ENCODE measurements around the gene LDLR. TPM values are rescaled to one million over a fixed set of nuclear protein-coding genes. Genes with fewer than 3 reads are reported as not detected.
"Not testable (repeated sequence)": the region's sequence is repeated elsewhere in the genome, so short reads cannot be mapped to it uniquely, and the experiment has no call there.

LDLR gene
- total RNA-seq, 1 experiment from 2014 or later, result 33.7 TPM

DNA sequence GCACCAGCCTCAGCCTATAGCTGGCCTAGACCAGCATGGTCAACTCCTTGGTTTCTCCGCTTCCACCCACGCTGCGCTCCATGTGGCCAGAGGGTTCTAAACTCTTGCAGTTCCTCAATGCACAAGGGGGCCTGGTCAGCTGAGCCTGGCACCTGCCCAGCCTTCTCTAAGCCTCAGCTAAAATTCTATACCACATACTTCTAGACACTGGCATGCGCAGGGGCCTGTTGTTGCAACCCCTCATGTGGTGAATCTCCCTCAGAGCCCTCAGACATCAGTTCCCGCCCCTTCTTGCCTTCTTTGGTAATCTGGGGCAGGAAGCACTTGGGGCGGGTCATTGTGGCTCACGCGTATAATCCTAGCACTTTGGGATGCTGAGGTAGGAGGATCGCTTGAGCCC is 19.7 kb upstream of the LDLR start:
- no peak for DNase-seq (ENCODE audit: extremely low read depth, low read depth)

DNA sequence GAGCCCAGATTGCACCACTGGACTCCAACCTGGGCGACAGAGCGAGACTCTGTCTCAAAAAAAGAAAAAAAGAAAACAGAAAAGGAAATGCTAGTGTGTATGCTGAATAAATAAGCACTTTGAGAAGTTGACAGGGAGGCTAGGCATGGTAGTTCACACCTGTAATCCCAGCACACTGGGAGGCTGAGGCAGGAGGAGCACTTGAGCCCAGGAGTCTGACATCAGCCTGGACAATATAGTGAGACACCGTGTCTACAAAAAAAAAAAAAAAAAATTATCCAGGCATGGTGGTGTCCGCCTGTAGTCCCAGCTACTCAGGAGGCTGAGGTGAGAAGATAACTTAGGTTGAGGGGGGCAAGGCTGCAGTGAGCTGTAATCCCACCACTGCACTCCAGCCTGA is 19.1 kb upstream of the LDLR start:
- no peak for DNase-seq (ENCODE audit: extremely low read depth, low read depth)

DNA sequence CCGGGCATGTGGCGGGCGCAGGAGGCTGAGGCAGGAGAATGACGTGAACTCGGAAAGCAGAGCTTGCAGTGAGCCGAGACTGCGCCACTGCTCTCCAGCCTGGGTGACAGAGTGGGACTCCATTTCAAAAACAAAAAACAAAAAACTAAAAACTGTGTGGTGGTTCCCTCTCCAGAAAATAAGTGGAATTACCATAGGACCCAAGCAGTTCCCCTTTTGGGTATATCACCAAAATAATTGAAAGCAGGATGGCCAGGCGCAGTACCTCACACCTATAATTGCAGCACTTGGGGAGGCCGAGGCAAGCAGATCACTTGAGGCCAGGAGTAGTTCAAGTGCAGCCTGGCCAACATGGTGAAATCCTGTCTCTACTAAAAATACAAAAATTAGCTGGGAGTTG is 15.7 kb upstream of the LDLR start:
- DNase-seq (ENCODE audit: extremely low read depth, low read depth), result no peak

DNA sequence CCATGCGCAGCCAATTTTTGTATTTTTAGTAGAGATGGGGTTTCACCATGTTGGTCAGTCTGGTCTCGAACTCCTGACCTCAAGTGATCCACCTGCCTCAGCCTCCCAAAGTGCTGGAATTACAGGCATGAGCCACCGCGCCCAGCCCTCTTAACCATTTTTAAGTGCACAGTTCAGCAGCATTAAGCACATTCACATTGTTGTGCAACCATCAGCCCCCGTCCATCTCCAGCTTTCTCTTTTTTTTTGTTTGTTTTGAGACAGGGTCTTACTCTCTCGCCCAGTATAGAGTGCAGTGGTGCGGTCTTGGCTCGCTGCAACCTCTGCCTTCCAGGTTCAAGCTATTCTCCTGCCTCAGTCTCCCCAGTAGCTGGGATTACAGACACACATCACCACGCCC is 12.5 kb upstream of the LDLR start:
- not testable (repeated sequence) for DNase-seq (ENCODE audit: extremely low read depth, low read depth)

DNA sequence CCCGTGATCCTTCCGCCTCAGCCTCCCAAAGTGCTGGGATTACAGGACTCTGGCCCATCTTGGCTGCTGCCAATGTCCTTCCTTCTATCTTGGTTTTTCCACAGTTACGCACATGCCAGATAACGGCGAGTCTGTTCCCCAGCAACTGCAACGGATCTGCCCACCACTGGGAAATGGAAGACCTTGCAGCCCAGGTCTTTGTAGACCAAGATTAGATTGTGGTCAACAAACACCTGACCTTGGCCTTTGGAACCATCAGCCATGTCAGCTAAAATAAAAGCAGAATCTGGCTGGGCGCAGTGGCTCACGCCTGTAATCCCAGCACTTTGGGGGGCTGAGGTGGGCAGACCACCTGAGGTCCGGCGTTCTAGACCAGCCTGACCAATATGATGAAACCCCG is 10.4 kb upstream of the LDLR start:
- no peak for DNase-seq (ENCODE audit: extremely low read depth, low read depth)

DNA sequence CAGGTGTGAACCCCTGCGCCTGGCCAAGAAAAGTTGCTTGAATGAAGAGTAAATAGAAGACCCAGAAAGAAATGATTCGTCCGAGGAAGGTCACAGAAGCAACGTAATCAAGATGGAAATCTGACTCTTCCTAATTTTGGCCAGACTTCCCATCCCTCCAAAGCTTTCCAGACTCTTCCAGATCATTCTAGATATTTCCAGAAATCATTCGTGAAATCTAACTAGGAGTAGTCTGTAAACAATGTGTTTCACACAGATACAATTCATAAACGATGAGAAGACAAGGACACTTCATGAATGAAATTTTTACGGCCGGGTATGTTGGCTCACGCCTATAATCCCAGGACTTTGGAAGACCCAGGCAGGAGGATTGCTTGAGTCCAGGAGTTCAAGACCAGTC is 9.3 kb upstream of the LDLR start:
- no peak for DNase-seq (ENCODE audit: extremely low read depth, low read depth)

DNA sequence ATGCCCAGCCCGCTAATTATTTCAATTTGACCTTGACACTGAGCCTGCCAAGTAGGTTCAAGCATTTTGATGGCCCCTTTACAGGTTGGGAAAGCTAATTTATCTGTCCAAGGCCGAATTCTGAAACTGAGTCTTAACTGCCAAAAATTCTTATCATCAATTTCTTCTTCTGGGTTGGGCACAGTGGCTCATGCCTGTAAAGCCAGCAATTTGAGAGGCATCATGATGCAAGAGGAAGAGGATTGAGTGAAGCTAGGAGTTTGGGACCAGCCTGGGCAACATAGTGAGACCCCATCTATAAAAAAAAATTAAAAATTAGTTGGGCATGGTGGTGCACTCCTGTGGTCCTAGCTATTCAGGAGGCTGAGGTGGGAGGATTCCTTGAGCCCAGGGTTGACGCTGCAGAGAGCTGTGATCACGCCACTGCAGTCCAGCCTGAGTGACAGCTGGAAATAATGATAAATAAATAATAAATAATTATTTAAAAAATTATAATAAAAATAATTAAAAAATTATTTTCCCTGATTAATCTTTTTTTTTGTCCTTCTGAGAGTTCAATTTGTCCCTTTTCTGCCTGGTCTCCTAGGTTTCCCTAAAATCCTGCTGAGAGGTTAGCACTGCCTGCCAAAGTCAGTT is 1.3 kb upstream of the LDLR start:
- no peak for DNase-seq (ENCODE audit: extremely low read depth, low read depth)

DNA sequence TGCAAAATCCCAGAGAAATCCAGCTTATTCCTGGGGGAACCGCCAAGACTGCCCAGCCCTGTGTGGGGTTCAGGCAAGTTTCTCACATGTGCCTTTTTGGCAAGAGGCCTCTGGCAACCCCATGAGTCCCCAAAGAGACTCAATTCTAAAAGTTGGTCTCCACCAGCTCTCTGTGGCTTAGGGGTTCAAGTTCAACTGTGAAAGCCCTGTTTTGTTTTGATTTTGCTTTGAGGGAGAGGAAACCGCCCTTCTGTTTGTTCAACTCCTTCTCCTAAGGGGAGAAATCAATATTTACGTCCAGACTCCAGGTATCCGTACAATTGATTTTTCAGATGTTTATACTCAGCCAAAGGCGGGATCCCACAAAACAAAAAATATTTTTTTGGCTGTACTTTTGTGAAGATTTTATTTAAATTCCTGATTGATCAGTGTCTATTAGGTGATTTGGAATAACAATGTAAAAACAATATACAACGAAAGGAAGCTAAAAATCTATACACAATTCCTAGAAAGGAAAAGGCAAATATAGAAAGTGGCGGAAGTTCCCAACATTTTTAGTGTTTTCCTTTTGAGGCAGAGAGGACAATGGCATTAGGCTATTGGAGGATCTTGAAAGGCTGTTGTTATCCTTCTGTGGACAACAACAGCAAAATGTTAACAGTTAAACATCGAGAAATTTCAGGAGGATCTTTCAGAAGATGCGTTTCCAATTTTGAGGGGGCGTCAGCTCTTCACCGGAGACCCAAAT is 583 bp upstream of the LDLR start:
- no peak for DNase-seq (ENCODE audit: extremely low read depth, low read depth)

DNA sequence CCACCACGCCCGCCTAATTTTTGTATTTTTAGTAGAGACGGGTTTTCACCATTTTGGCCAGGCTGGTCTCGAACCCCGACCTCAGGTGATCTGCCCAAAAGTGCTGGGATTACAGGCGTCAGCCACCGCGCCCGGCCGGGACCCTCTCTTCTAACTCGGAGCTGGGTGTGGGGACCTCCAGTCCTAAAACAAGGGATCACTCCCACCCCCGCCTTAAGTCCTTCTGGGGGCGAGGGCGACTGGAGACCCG is 676 bp downstream of the LDLR start:
- not testable (repeated sequence) for DNase-seq (ENCODE audit: extremely low read depth, low read depth)

DNA sequence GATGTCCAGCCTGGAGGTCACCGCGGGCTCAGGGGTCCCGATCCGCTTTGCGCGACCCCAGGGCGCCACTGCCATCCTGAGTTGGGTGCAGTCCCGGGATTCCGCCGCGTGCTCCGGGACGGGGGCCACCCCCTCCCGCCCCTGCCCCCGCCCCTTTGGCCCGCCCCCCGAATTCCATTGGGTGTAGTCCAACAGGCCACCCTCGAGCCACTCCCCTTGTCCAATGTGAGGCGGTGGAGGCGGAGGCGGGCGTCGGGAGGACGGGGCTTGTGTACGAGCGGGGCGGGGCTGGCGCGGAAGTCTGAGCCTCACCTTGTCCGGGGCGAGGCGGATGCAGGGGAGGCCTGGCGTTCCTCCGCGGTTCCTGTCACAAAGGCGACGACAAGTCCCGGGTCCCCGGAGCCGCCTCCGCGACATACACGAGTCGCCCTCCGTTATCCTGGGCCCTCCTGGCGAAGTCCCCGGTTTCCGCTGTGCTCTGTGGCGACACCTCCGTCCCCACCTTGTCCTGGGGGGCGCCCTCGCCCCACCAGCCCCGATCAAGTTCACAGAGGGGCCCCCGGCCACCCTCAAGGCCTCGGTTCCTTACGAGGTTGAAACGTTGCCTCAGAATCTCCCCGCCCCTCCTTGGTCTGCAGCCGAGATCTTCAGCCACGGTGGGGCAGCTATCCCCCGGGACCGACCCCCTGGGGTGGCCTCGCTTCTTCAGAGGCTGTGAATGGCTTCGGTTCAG is 1.2 kb downstream of the LDLR start:
- peak; percentile 92 for DNase-seq (ENCODE audit: extremely low read depth, low read depth)

DNA sequence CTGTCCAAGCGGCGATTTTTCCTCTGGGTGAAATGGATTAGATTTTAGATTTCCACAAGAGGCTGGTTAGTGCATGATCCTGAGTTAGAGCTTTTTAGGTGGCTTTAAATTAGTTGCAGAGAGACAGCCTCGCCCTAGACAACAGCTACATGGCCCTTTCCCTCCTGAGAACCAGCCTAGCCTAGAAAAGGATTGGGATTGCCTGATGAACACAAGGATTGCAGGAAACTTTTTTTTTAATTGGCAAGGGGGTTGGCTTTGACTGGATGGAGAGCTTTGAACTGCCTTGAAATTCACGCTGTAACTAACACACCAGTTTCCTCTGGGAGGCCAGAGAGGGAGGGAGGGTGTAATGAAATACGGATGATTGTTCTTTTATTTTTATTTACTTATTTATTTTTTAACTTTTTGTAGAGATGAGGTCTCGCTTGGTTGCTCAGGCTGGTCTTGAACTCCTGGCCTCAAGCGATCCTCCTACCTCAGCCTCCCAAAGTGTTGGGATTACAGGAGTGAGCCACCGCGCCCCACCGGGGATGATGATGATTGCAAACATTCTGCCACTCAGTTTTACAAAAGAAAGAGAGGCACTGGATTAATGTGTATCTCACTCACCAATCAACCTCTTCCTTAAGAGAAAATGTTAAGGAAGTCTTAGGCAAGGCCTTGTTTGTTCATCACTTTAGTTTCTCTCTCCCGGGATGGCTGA is 1.9 kb downstream of the LDLR start:
- no peak for DNase-seq (ENCODE audit: extremely low read depth, low read depth)

DNA sequence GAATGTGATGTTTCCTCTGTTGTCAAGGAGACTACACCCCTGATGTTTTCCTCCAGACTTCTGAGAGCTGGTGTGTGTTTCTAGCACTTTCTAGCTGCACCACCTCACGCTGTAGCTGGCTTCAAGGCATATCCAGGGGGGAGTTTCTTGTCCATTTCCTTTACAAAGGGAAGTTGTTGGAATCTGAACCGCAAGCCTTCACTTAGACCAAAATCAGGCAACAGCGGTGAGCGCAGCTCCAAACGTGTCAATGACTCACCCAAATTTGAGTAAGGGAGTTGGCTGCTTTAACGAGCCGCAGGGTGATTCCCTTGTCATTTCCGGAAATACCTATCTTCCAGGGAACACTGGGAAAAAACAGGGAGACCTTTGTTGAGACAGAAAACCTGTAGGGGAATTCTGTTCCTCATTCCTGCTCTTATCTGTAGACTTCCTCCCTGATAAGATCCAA is 2.5 kb downstream of the LDLR start:
- peak; percentile 43 for DNase-seq (ENCODE audit: extremely low read depth, low read depth)

DNA sequence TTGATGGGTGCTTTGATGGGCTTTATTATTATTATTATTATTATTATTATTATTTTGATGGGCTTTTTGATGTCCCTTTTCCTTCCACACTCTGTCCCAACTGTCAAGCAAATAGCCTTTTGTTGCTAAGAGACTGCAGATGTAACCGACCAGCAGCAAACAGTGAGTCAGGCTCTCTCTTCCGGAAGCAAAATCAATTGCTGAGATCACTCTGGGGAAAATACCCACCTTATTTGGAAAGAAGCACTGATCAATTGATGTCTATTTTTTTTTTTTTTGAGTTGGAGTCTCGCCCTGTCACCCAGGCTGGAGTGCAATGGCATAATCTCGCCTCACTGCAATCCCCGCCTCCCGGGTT is 2.9 kb downstream of the LDLR start:
- DNase-seq (ENCODE audit: extremely low read depth, low read depth), result peak; percentile 22

DNA sequence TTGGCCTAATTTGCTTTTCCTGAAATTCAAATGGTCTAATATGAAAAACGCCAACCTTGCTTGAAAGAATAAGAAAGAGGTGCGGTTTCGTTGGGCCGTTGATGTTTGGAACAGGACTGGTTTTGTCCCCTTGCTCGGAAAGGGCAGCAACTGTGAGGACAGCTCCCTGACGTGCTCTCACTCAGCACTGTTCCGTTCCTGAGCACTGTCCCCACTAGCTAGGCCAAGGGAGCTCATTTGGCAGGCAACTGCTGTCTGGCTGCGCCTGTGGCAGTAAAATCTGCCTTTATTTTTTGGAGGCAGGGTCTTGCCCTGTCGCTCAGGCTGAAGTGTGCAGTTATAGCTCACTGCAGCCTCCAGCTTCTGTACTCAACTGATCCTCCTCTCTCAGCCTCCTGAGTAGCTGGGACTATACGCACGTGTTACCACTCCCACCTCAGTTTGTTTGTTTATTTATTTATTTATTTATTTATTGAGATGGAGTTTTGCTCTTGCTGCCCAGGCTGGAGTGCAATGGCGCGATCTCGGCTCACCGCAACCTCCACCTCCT is 4.5 kb downstream of the LDLR start:
- no peak for DNase-seq (ENCODE audit: extremely low read depth, low read depth)

DNA sequence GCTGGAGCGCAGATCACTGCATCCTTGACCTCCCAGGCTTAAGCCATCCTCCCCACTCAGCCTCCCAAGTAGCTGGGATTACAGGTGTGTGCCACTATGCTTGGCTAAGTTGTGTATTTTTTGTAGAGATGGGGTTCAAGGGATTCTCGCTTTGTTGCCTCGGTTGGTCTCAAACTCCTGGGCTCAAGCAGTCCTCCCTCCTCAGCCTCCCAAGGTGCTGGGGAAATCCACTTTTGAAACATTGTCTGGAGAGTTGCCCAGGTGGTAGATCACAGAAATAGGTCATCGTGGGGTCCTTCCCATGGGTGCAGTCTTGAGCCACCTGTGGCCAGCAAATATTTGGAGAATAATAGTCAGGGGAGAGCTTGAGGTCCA is 5.2 kb downstream of the LDLR start:
- no peak for DNase-seq (ENCODE audit: extremely low read depth, low read depth)

DNA sequence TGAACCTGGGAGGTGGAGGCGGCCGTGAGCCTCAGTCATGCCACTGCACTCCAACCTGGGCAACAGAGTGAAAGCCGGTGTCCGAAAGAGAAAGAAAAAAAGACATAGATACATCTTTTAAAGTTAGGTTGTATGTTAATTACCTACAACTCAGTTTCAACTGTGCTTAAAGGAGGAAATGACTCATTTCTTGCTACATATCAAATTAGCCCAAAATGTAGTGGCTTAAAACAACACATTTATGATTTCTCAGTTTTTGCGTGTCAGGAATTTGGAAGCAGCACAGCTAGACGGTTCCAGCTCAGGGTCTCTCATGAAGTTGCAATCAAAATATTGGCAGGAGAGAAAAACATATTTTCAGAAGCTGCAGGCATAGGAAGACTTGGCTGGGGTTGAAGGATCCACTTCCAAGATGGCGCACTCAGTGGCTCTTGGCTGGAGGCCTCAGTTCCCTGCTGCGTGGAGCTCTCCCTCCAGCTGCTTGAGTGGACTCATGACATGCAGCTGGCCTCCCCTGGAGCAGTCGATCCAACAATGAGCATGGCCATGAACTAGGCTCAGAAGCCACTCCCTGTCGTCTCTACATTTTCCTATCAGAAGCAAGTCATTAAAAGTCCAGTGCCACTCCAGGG is 7.1 kb downstream of the LDLR start:
- DNase-seq (ENCODE audit: extremely low read depth, low read depth), result no peak

DNA sequence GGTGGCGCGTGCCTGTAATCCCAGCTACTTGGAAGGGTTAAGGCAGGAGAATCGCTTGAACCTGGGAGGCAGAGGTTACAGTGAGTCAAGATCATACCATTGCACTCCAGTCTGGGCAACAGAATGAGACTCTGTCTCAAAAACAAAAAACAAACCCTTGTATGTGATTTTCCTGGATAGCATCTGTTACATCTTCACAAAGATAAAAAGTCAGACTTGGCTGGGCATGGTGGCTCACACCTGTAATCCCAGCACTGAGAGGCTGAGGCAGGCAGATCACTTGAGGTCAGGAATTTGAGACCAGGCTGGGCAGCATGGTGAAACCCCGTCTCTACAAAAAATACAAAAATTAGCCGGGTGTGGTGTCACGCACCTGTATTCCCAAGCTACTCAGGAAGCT is 8.1 kb downstream of the LDLR start:
- not testable (repeated sequence) for DNase-seq (ENCODE audit: extremely low read depth, low read depth)

DNA sequence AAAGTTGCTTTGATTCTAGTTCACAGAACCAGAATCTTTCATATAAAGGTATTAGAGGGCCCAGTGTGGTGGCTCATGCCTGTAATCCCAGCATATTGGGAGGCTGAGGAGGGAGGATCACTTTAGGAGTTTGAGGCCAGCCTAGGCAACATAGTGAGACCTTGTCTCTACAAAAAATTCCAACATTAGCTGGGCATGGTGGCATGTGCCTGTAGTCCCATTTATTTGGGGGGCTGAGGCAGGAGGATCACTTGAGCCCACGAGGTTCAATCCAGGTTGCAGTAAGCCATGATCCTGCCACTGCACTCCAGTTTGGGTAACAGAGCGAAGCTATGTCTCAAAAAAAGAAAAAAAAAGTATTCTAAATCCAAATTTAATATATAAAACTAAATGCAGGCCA is 9.1 kb downstream of the LDLR start:
- no peak for DNase-seq (ENCODE audit: extremely low read depth, low read depth)

DNA sequence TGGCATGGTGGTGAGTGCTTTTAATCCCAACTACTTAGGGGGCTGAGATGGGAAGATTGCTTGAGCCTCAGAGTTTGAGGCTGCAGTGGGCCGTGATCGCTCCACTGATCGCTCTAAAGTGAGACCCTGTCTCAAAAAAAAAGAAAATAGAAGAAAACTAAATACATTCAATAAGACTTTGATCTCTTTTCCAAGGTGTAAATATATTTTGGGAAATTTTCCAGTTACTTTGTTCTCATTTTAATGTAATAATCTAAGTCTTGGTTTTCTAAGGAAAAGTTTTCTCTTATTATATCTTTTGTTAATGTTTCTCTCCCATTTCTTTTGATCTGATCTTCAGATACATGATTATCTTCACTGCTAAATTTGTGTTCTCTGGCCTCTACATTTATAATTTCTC is 9.6 kb downstream of the LDLR start:
- no peak for DNase-seq (ENCODE audit: extremely low read depth, low read depth)

DNA sequence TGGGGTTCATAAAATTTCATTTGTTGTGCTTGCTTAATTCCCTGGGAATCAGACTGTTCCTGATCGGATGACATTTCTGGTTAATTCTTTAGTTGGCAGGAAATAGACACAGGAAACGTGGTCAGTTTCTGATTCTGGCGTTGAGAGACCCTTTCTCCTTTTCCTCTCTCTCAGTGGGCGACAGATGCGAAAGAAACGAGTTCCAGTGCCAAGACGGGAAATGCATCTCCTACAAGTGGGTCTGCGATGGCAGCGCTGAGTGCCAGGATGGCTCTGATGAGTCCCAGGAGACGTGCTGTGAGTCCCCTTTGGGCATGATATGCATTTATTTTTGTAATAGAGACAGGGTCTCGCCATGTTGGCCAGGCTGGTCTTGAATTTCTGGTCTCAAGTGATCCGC is 10.8 kb downstream of the LDLR start:
- DNase-seq (ENCODE audit: extremely low read depth, low read depth), result no peak

DNA sequence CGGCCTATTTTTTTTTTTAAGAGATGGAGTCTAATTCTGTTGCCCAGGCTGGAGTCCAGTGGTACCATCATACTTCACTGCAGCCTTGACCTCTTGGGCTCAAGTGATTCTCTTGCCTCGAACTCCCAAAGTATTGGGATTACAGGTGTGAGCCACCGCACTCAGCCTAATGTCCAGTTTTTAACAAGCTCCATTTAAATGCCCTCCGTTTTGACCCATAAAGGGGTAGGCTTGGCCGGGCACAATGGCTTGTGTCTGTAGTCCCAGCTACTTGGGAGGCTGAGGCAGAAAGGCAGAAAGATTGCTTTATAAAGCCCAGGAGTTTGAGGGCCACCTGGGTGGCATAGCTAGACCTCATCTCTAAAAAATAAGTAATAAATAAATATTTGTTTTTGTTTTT is 11.8 kb downstream of the LDLR start:
- DNase-seq (ENCODE audit: extremely low read depth, low read depth), result no peak
